ENCODE results near the gene SHPK. TPM values are rescaled to one million over a fixed set of nuclear protein-coding genes. Genes with fewer than 3 reads are reported as not detected.

SHPK gene
- total RNA-seq, 1 donor from 2014 or later, result 10.6 TPM

DNA sequence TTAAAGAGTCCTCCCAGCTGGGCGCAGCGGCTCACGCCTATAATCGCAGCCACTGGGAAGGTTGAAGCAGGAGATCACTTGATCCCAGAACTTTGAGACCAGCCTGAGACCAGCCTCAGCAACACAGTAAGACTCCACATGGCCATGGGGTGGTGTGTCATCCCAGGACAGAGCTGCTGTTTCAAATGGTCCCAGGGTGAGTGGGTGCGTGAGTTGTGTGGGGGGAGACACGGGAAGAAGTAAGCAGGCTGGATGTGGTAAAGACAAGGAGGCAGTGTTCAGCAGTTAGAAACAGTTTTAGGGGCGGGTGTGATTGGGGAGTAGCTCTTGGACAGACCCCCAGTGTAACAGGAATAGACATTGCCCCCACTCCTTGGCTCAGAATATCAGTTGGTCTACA lies 3.8 kb downstream of the SHPK start:
- DNase-seq, result no peak
- Histone ChIP-seq H3K36me3 (peaks cover 31% of the 10 kb centered on the region), H3K4me1 (peaks cover 17% of the 10 kb centered on the region), H3K27ac (no peak overlapping the region), H3K9me3 (no peaks in the 10 kb centered on the region), H3K4me3 (no peak overlapping the region), H3K27me3 (ENCODE audit: low read depth) (no peaks in the 10 kb centered on the region)
- intact Hi-C loops (cut with DNase I), result no loop called here
- TF ChIP-seq, protein P1, sequence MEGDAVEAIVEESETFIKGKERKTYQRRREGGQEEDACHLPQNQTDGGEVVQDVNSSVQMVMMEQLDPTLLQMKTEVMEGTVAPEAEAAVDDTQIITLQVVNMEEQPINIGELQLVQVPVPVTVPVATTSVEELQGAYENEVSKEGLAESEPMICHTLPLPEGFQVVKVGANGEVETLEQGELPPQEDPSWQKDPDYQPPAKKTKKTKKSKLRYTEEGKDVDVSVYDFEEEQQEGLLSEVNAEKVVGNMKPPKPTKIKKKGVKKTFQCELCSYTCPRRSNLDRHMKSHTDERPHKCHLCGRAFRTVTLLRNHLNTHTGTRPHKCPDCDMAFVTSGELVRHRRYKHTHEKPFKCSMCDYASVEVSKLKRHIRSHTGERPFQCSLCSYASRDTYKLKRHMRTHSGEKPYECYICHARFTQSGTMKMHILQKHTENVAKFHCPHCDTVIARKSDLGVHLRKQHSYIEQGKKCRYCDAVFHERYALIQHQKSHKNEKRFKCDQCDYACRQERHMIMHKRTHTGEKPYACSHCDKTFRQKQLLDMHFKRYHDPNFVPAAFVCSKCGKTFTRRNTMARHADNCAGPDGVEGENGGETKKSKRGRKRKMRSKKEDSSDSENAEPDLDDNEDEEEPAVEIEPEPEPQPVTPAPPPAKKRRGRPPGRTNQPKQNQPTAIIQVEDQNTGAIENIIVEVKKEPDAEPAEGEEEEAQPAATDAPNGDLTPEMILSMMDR (IDR thresholded peaks at IDR 0.05), result no peak
- no peak for ATAC-seq

DNA sequence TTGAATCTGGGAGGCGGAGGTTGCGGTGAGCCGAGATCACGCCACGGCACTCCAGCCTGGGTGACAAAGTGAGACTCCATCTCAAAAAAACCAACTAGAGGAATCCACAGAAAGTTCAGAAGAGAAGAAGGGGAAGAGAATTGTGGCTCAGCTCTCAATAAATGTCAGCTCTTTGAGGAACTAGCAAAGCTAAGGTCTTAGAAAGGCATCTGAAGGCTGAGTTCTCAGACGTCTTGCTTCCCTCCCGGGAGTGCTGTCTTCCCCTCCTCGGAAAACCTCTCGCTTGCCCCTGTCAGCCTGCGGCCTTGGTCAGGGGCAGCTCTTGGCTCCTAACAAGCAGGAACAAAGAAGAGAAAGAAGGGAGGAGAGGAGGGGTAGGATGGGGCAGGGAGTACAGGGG lies 5.3 kb downstream of the SHPK start:
- ATAC-seq, result no peak
- no peak for DNase-seq
- no peaks in the 10 kb centered on the region for H3K9me3 ChIP-seq
- H3K4me3 ChIP-seq, result no peak overlapping the region
- no peaks in the 10 kb centered on the region for H3K27me3 ChIP-seq (ENCODE audit: low read depth)
- H3K27ac ChIP-seq, result no peak overlapping the region
- peaks cover 14% of the 10 kb centered on the region for H3K4me1 ChIP-seq
- intact Hi-C loops (cut with DNase I), result no loop called here
- TF ChIP-seq, protein P1 (IDR thresholded peaks at IDR 0.05), result no peak
- H3K36me3 ChIP-seq, result peaks cover 39% of the 10 kb centered on the region

DNA sequence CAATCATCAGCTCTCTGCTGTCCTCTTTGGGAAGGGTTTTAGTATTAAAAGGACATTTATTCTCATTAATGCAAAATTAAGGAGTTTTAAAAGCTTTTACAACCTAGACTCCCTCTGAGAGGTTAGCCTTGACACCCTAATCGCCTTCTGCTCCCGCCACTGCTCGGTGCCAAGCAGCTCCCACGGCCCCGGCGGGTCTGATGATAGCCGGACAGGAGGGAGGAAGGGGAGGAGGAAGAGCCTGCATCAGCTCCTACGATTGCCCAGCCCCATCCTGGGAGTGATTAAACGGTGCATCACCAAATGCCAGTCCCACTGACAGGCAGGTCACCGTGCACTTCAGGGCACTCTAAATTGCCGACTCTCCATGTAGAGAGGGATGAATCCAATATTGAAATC lies 8.3 kb downstream of the SHPK start:
- H3K27ac ChIP-seq, result no peak overlapping the region
- ATAC-seq, result no peak
- intact Hi-C loops (cut with DNase I), result no loop called here
- DNase-seq, result no peak
- no peaks in the 10 kb centered on the region for H3K27me3 ChIP-seq (ENCODE audit: low read depth)
- no peaks in the 10 kb centered on the region for H3K4me1 ChIP-seq
- TF ChIP-seq, protein P1 (IDR thresholded peaks at IDR 0.05), result no peak
- no peaks in the 10 kb centered on the region for H3K9me3 ChIP-seq
- no peak overlapping the region for H3K4me3 ChIP-seq
- peaks cover 69% of the 10 kb centered on the region for H3K36me3 ChIP-seq

DNA sequence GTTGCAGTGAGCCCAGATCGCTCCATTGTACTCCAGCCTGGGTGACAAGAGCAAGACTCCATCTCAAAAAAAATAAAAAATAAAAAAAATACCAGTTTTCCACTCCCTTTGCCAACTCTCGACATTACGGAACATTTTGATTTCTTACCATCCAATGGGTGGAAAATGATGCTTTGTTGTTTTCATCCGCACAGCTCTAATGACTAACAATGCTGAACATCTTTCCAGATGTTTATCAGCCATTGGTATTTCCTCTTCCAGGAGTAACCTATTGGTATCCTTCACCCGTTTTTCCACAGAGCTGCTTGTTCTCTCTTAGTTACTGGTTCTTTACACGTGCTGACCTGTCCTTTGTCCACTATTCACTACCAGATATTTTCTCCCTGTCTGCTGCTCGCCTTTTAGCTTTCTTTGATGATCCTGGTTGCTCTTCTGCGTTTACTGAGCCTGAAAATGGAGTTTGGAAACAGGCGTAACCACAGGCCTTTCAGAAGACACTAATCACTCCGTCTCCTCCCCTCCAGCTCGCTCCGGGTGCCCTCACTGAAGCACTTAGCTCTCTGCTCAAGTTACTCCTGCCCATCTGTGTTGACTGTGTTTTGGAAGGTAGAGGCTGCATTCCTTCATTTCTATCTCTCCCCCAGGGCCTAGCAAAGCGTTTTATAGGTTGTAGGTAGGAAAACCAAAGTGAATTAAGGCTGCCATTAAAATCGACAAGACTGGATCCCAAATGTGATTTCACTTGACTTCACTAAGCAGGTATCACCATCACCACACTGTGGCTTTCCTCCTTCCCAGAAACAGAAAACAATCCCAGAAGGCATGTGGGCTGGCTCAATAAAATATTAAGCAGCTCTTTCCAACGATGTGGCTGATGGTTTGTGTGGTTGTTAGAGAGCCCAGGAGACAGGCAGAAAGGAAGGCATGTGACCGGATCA lies 8.9 kb downstream of the SHPK start:
- TF ChIP-seq, protein P1 (IDR thresholded peaks at IDR 0.05), result no peak
- Histone ChIP-seq H3K9me3 (no peaks in the 10 kb centered on the region), H3K36me3 (peaks cover 76% of the 10 kb centered on the region), H3K4me1 (no peaks in the 10 kb centered on the region), H3K27ac (no peak overlapping the region), H3K27me3 (ENCODE audit: low read depth) (no peaks in the 10 kb centered on the region), H3K4me3 (no peak overlapping the region)
- intact Hi-C loops (cut with DNase I), result no loop called here
- ATAC-seq (no peak), DNase-seq (no peak)

DNA sequence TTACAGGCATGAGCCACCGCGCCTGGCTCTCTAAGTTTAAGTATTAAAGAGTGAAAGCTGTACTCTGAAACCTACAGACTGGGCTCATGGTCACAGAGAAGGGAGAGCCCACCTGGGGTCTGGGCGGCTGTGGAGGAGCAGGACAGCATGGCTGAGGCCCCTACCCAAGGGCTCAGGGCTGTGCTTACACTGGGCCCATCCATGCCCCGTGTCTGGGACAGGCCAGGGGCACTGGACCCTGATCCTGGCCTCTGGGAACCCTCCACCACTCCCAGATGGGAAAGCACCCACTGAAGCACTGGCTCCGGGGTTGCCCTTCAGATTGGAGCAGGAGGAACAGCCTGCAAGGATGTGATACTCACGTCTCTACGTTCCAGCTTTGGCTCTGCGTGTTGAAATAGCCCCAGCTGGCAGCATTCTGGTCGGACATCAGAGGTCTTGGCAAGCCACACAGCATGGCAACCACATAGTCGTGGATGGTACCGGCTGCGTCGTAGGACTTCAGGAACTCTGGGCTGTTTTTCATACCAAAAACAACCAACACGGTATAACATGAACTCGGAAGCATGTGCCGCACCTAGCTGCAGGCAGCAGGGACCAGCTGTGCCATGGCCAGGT lies 13.0 kb downstream of the SHPK start:
- intact Hi-C loops (cut with DNase I), result no loop called here
- Histone ChIP-seq H3K9me3 (no peaks in the 10 kb centered on the region), H3K27me3 (ENCODE audit: low read depth) (no peaks in the 10 kb centered on the region), H3K4me1 (no peaks in the 10 kb centered on the region), H3K27ac (no peak overlapping the region), H3K4me3 (no peak overlapping the region), H3K36me3 (peaks cover 90% of the 10 kb centered on the region)
- TF ChIP-seq, protein P1 (IDR thresholded peaks at IDR 0.05), result no peak
- DNase-seq (no peak), ATAC-seq (no peak)

Data from lower lobe of right lung (tissue), 2 donors.